Lower leg skin (tissue), 3 donors: ENCODE measurements around the gene SPSB1.

Experiments used
- CTCF ChIP-seq, 3 donors: fragments of 450-650 bp; IDR thresholded peaks; one replicate each; pipeline ENCODE4 v1.5.1; 2016; ENCODE audit warnings: antibody characterized with exemption in 3 of 3, mild to moderate bottlenecking in 3 of 3, moderate library complexity in 2 of 3
- POLR2A ChIP-seq, 2 donors: fragments of 450-650 bp; IDR thresholded peaks; one replicate each; pipeline ENCODE4 v1.6.1; 2016 to 2017; ENCODE audit warnings: antibody characterized with exemption in 2 of 2, mild to moderate bottlenecking in 1 of 2, moderate library complexity in 1 of 2

GRCh38 chr1:9263276-9263855 lies 29.3 kb upstream of the SPSB1 start:
- TF ChIP-seq POLR2A (IDR thresholded peaks at IDR 0.05) (no peak), CTCF (IDR thresholded peaks at IDR 0.05) (no peak)
